ENCODE measurements around the gene CLDN10.

CLDN10 gene

GRCh38 chr13:95615539-95615938 is 63.0 kb downstream of the CLDN10 start:
- Histone ChIP-seq H2BK5ac (ENCODE audit: low read depth, low read length, poor library complexity) (no peak overlapping the region), H3K9ac (ENCODE audit: low read length) (no peak overlapping the region), H3K18ac (ENCODE audit: low read length) (no peak overlapping the region), H3K79me2 (ENCODE audit: control insufficient read depth, insufficient read depth, low read length, poor library complexity) (no peaks in the 10 kb centered on the region), H3K23ac (ENCODE audit: low read length) (no peak overlapping the region), H3K9me3 (ENCODE audit: insufficient read depth, low read depth, low read length) (no peaks in the 10 kb centered on the region), H3K36me3 (ENCODE audit: control insufficient read depth in 1 of 2, insufficient read depth in 2 of 2, low read length in 2 of 2) (peaks cover 0 to 22% of the 10 kb centered on the region in 2 experiments), H3K4me1 (ENCODE audit: control insufficient read depth in 1 of 2, insufficient read depth in 2 of 2, low read length in 2 of 2) (peaks cover 2% of the 10 kb centered on the region in 2 experiments), H2BK12ac (ENCODE audit: low read length) (no peak overlapping the region), H3K27me3 (ENCODE audit: insufficient read depth, low read length) (no peaks in the 10 kb centered on the region), H3K79me1 (ENCODE audit: low read length) (no peaks in the 10 kb centered on the region), H2AK5ac (ENCODE audit: low read length) (no peak overlapping the region), H2BK120ac (ENCODE audit: insufficient read depth, low read length, poor library complexity) (no peak overlapping the region), H2AFZ (ENCODE audit: insufficient read depth, low read length, poor library complexity) (no peak overlapping the region), H4K8ac (ENCODE audit: low read depth, low read length) (no peak overlapping the region), H3K14ac (ENCODE audit: low read length) (no peak overlapping the region), H3K4me2 (ENCODE audit: low read length) (no peak overlapping the region), H3K27ac (ENCODE audit: low read depth, low read length) (no peak overlapping the region), H3K4ac (ENCODE audit: low read depth, low read length) (no peak overlapping the region), H3K4me3 (ENCODE audit: low read depth, low read length) (no peak overlapping the region), H4K12ac (ENCODE audit: low read depth, low read length) (no peak overlapping the region), H4K91ac (ENCODE audit: low read depth, low read length) (no peak overlapping the region)
- no CpG with 5 or more reads among the region's 3 CpGs for WGBS (ENCODE audit: extremely low coverage, insufficient coverage, insufficient read length)
- DNase-seq, result no peak

GRCh38 chr13:95620030-95620824 is 67.7 kb downstream of the CLDN10 start:
- Histone ChIP-seq H2BK12ac (ENCODE audit: low read length) (no peak overlapping the region), H3K79me1 (ENCODE audit: low read length) (no peaks in the 10 kb centered on the region), H3K36me3 (ENCODE audit: control insufficient read depth in 1 of 2, insufficient read depth in 2 of 2, low read length in 2 of 2) (peaks cover 15 to 25% of the 10 kb centered on the region in 2 experiments), H3K18ac (ENCODE audit: low read length) (no peak overlapping the region), H3K4me3 (ENCODE audit: low read depth, low read length) (no peak overlapping the region), H3K14ac (ENCODE audit: low read length) (no peak overlapping the region), H3K27me3 (ENCODE audit: insufficient read depth, low read length) (no peaks in the 10 kb centered on the region), H4K91ac (ENCODE audit: low read depth, low read length) (no peak overlapping the region), H2BK5ac (ENCODE audit: low read depth, low read length, poor library complexity) (no peak overlapping the region), H4K12ac (ENCODE audit: low read depth, low read length) (no peak overlapping the region), H2AFZ (ENCODE audit: insufficient read depth, low read length, poor library complexity) (no peak overlapping the region), H3K9me3 (ENCODE audit: insufficient read depth, low read depth, low read length) (no peaks in the 10 kb centered on the region), H3K4me1 (ENCODE audit: control insufficient read depth in 1 of 2, insufficient read depth in 2 of 2, low read length in 2 of 2) (no peaks in the 10 kb centered on the region), H4K8ac (ENCODE audit: low read depth, low read length) (no peak overlapping the region), H2AK5ac (ENCODE audit: low read length) (no peak overlapping the region), H3K79me2 (ENCODE audit: control insufficient read depth, insufficient read depth, low read length, poor library complexity) (no peaks in the 10 kb centered on the region), H3K4me2 (ENCODE audit: low read length) (no peak overlapping the region), H3K4ac (ENCODE audit: low read depth, low read length) (no peak overlapping the region), H2BK120ac (ENCODE audit: insufficient read depth, low read length, poor library complexity) (no peak overlapping the region), H3K9ac (ENCODE audit: low read length) (no peak overlapping the region), H3K27ac (ENCODE audit: low read depth, low read length) (no peak overlapping the region), H3K23ac (ENCODE audit: low read length) (no peak overlapping the region)
- DNase-seq, result no peak
- no CpG with 5 or more reads among the region's 2 CpGs for WGBS (ENCODE audit: extremely low coverage, insufficient coverage, insufficient read length)

- no CpG with 5 or more reads among the region's 10 CpGs for WGBS (ENCODE audit: extremely low coverage, insufficient coverage, insufficient read length)
- no peak overlapping the region for H2BK12ac ChIP-seq (ENCODE audit: low read length)
These were observed 68.4 kb downstream of the CLDN10 start for GRCh38 chr13:95620825-95621498.

GRCh38 chr13:95623141-95623540 is 70.6 kb downstream of the CLDN10 start:
- H3K79me2 ChIP-seq (ENCODE audit: control insufficient read depth, insufficient read depth, low read length, poor library complexity), result no peaks in the 10 kb centered on the region
- peaks cover 18% of the 10 kb centered on the region in 2 experiments for H3K36me3 ChIP-seq (ENCODE audit: control insufficient read depth in 1 of 2, insufficient read depth in 2 of 2, low read length in 2 of 2)
- no peaks in the 10 kb centered on the region for H3K79me1 ChIP-seq (ENCODE audit: low read length)
- no peak overlapping the region for H4K8ac ChIP-seq (ENCODE audit: low read depth, low read length)
- no peaks in the 10 kb centered on the region for H3K4me1 ChIP-seq (ENCODE audit: control insufficient read depth in 1 of 2, insufficient read depth in 2 of 2, low read length in 2 of 2)
- H3K4ac ChIP-seq (ENCODE audit: low read depth, low read length), result no peak overlapping the region
- no peak overlapping the region for H3K23ac ChIP-seq (ENCODE audit: low read length)
- no peak overlapping the region for H2BK12ac ChIP-seq (ENCODE audit: low read length)
- no peak overlapping the region for H3K4me3 ChIP-seq (ENCODE audit: low read depth, low read length)
- H3K27ac ChIP-seq (ENCODE audit: low read depth, low read length), result no peak overlapping the region
- no CpG with 5 or more reads among the region's 5 CpGs for WGBS (ENCODE audit: extremely low coverage, insufficient coverage, insufficient read length)
- no peaks in the 10 kb centered on the region for H3K9me3 ChIP-seq (ENCODE audit: insufficient read depth, low read depth, low read length)
- no peak overlapping the region for H4K12ac ChIP-seq (ENCODE audit: low read depth, low read length)
- H2AFZ ChIP-seq (ENCODE audit: insufficient read depth, low read length, poor library complexity), result no peak overlapping the region
- H2BK120ac ChIP-seq (ENCODE audit: insufficient read depth, low read length, poor library complexity), result no peak overlapping the region
- H2BK5ac ChIP-seq (ENCODE audit: low read depth, low read length, poor library complexity), result no peak overlapping the region
- H3K14ac ChIP-seq (ENCODE audit: low read length), result no peak overlapping the region
- no peak for DNase-seq
- H3K18ac ChIP-seq (ENCODE audit: low read length), result no peak overlapping the region
- no peak overlapping the region for H2AK5ac ChIP-seq (ENCODE audit: low read length)
- no peak overlapping the region for H3K9ac ChIP-seq (ENCODE audit: low read length)
- no peak overlapping the region for H3K4me2 ChIP-seq (ENCODE audit: low read length)
- no peak overlapping the region for H4K91ac ChIP-seq (ENCODE audit: low read depth, low read length)
- no peaks in the 10 kb centered on the region for H3K27me3 ChIP-seq (ENCODE audit: insufficient read depth, low read length)

More at GRCh38 chr13:95620825-95621498, 68.4 kb downstream of the CLDN10 start:
- Histone ChIP-seq H3K9me3 (ENCODE audit: insufficient read depth, low read depth, low read length) (no peaks in the 10 kb centered on the region), H4K8ac (ENCODE audit: low read depth, low read length) (no peak overlapping the region), H3K14ac (ENCODE audit: low read length) (no peak overlapping the region), H3K4me3 (ENCODE audit: low read depth, low read length) (no peak overlapping the region), H2BK5ac (ENCODE audit: low read depth, low read length, poor library complexity) (no peak overlapping the region), H3K18ac (ENCODE audit: low read length) (no peak overlapping the region), H2AK5ac (ENCODE audit: low read length) (no peak overlapping the region), H3K9ac (ENCODE audit: low read length) (no peak overlapping the region), H2BK120ac (ENCODE audit: insufficient read depth, low read length, poor library complexity) (no peak overlapping the region), H4K12ac (ENCODE audit: low read depth, low read length) (no peak overlapping the region), H3K4me1 (ENCODE audit: control insufficient read depth in 1 of 2, insufficient read depth in 2 of 2, low read length in 2 of 2) (no peaks in the 10 kb centered on the region), H2AFZ (ENCODE audit: insufficient read depth, low read length, poor library complexity) (no peak overlapping the region), H3K4ac (ENCODE audit: low read depth, low read length) (no peak overlapping the region), H3K79me1 (ENCODE audit: low read length) (no peaks in the 10 kb centered on the region), H3K27me3 (ENCODE audit: insufficient read depth, low read length) (no peaks in the 10 kb centered on the region), H4K91ac (ENCODE audit: low read depth, low read length) (no peak overlapping the region), H3K36me3 (ENCODE audit: control insufficient read depth in 1 of 2, insufficient read depth in 2 of 2, low read length in 2 of 2) (peaks cover 15 to 22% of the 10 kb centered on the region in 2 experiments), H3K79me2 (ENCODE audit: control insufficient read depth, insufficient read depth, low read length, poor library complexity) (no peaks in the 10 kb centered on the region), H3K23ac (ENCODE audit: low read length) (no peak overlapping the region), H3K27ac (ENCODE audit: low read depth, low read length) (no peak overlapping the region), H3K4me2 (ENCODE audit: low read length) (no peak overlapping the region)
- no peak for DNase-seq

Measured in trophoblast cell (in vitro differentiated cells and primary cell).